ENCODE results near the gene AGBL4. TPM values are rescaled to one million over a fixed set of nuclear protein-coding genes. Genes with fewer than 3 reads are reported as not detected.

The AGBL4 gene
- total and polyA plus RNA-seq, 11 donors = 0.40 to 1.4 (median 0.54) TPM; not detected in 3

DNA sequence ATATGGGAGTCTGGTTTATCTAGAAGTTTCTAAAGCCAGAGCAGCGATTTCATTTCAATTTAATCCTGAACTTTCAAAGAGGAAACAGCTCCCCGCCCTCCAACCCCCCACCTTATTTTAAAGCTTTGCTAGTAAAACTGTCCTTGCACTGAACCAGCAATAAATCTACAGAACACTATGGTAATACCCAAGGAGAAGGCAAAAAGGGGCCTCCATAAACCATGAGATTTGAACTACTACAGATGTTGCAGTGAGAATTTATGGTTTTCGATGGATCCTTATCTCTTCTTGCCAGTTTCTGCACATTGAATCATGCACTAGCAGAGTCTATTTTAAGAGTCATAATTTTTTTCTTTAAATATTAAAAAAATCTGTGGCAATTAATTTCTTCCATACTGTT lies 1182.3 kb downstream of the AGBL4 start:
- whole genome bisulfite sequencing, 4 donors = 78 to 84% (median 80%) methylated on average over 3 of the region's 3 CpGs
- Histone ChIP-seq H3K9me3 (no peaks in the 10 kb centered on the region), H3K4me1 (no peaks in the 10 kb centered on the region), H3K27ac (no peak overlapping the region), H3K4me3 (no peak overlapping the region), H3K36me3 (no peaks in the 10 kb centered on the region), H3K27me3 (peaks cover 0 to 13% (median 0%) of the 10 kb centered on the region in 9 donors)
- DNase-seq (no peak), ATAC-seq (no peak)
- intact Hi-C loops (cut with DNase I) = no loop called here
- TF ChIP-seq POLR2A (IDR thresholded peaks at IDR 0.05) = no peak
- TF ChIP-seq, protein P1, sequence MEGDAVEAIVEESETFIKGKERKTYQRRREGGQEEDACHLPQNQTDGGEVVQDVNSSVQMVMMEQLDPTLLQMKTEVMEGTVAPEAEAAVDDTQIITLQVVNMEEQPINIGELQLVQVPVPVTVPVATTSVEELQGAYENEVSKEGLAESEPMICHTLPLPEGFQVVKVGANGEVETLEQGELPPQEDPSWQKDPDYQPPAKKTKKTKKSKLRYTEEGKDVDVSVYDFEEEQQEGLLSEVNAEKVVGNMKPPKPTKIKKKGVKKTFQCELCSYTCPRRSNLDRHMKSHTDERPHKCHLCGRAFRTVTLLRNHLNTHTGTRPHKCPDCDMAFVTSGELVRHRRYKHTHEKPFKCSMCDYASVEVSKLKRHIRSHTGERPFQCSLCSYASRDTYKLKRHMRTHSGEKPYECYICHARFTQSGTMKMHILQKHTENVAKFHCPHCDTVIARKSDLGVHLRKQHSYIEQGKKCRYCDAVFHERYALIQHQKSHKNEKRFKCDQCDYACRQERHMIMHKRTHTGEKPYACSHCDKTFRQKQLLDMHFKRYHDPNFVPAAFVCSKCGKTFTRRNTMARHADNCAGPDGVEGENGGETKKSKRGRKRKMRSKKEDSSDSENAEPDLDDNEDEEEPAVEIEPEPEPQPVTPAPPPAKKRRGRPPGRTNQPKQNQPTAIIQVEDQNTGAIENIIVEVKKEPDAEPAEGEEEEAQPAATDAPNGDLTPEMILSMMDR (IDR thresholded peaks at IDR 0.05) = no peak

DNA sequence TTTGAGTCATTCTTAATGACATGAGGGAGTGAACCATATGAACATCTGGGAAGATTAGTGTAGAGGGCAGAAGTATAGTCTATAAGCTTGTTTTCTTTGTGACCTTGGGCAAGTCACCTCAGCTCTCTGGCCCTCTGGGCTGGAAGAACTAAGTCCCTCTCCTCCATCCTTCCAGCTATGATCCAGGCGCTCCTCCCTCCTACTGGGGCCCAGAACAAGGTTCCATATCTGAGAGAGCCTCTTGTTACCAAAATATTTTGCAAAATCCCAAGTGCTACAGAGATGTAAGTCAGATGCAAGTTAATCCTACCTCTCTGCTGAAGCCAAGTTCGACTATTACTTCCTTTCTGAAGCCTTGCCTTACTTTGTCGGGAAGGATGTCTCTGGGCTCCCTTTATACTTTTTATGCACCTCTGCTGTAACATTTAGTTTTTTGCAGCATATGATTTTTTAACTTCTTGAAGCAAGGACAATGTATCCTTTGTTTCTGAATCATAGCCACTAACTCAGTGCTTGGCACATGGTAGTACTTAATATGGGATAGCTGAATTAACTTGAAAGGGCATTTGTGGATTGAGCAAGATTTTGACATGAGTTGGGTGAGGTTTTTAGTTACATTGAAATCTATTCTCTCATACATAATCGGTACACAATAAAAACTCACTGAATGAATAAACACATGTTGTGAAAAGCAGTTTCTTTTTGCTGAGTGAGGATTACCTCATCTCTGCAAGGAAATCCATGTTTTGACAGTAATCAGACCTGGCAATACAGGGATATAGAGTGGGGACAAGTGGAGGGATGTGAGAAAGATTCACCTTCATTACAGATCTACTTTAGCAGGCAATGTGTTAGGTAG lies 1192.4 kb downstream of the AGBL4 start:
- intact Hi-C loops (cut with DNase I) = no loop called here
- Histone ChIP-seq H3K9me3 (no peaks in the 10 kb centered on the region), H3K36me3 (no peaks in the 10 kb centered on the region), H3K4me3 (no peak overlapping the region), H3K4me1 (no peaks in the 10 kb centered on the region), H3K27ac (no peak overlapping the region), H3K27me3 (peaks cover 0 to 21% (median 0%) of the 10 kb centered on the region in 9 donors)
- TF ChIP-seq, protein P1 (IDR thresholded peaks at IDR 0.05) = no peak
- no peak for TF ChIP-seq POLR2A (IDR thresholded peaks at IDR 0.05)
- WGBS, 4 donors = 67 to 72% (median 70%) methylated on average over 4 of the region's 4 CpGs
- ATAC-seq = no peak
- DNase-seq = no peak

DNA sequence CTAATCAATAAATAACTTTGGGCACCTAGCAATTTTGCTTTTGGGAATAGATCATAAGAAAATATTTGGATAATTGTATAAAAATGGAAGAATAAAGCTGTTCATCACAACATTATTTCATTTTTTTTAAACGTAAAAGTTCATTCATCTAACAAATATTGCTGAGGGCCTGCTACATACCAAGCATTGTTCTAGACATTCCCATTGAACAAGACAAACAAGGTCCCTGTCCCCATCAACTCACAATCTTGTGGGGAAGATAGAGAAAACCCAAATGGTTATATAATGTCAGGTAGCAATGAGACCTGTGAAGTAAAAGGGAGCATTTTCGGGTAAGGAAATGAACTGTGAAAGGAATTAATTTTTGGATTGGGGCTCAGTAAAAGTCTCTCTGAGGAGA lies 1193.0 kb downstream of the AGBL4 start:
- TF ChIP-seq POLR2A (IDR thresholded peaks at IDR 0.05) = no peak
- TF ChIP-seq, protein P1 (IDR thresholded peaks at IDR 0.05) = no peak
- intact Hi-C loops (cut with DNase I) = no loop called here
- peaks cover 0 to 22% (median 0%) of the 10 kb centered on the region in 9 donors for H3K27me3 ChIP-seq
- whole genome bisulfite sequencing, 4 donors = 84 to 89% (median 86%) methylated on average over 2 of the region's 2 CpGs
- no peak for ATAC-seq
- H3K36me3 ChIP-seq = no peaks in the 10 kb centered on the region
- no peak overlapping the region for H3K4me3 ChIP-seq
- no peak for DNase-seq
- H3K4me1 ChIP-seq = no peaks in the 10 kb centered on the region
- H3K27ac ChIP-seq = no peak overlapping the region
- no peaks in the 10 kb centered on the region for H3K9me3 ChIP-seq

DNA sequence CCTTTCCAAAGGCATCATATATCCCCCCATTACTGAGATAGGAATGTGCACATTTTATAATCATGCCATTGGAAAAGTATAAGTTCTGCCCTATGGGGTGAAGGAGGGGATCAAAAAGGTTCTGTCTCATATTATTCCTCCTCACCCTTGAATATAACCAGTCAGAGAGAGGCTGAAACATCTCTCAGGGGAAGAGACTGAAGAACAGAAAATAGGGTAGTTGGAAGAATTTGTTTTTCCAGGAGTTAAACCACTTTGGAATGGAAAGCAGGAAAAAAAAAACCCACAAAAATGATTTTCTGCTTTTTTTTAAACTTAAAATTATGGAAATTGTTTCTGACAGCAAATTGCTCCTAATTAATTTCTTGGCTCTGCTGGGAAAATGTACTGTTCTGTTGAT lies 1194.3 kb downstream of the AGBL4 start:
- intact Hi-C loops (cut with DNase I) = no loop called here
- H3K9me3 ChIP-seq = no peaks in the 10 kb centered on the region
- no peak overlapping the region for H3K27ac ChIP-seq
- no peak for TF ChIP-seq POLR2A (IDR thresholded peaks at IDR 0.05)
- TF ChIP-seq, protein P1 (IDR thresholded peaks at IDR 0.05) = no peak
- DNase-seq (no peak), ATAC-seq (no peak)
- no peaks in the 10 kb centered on the region for H3K4me1 ChIP-seq
- peaks cover 0 to 16% (median 0%) of the 10 kb centered on the region in 9 donors for H3K27me3 ChIP-seq
- no peaks in the 10 kb centered on the region for H3K36me3 ChIP-seq
- no peak overlapping the region for H3K4me3 ChIP-seq

Data from heart left ventricle (tissue), 16 donors.